ENCODE results near the gene DRG2. TPM values are rescaled to one million over a fixed set of nuclear protein-coding genes. Genes with fewer than 3 reads are reported as not detected.

The DRG2 gene, protein sequence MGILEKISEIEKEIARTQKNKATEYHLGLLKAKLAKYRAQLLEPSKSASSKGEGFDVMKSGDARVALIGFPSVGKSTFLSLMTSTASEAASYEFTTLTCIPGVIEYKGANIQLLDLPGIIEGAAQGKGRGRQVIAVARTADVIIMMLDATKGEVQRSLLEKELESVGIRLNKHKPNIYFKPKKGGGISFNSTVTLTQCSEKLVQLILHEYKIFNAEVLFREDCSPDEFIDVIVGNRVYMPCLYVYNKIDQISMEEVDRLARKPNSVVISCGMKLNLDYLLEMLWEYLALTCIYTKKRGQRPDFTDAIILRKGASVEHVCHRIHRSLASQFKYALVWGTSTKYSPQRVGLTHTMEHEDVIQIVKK
- total RNA-seq: 19.4 TPM
- long read RNA-seq, transcript DRG2-201 (13 exons, 1,964 nt): major isoform, 23 of 34 reads
- long read RNA-seq, partial matches to known transcripts: 2 of 34 reads
- long read RNA-seq, other reads (novel, unspliced or antisense): 9 of 34 reads

- DNase-seq: peak; percentile 95
- peak; percentile 97 for ATAC-seq
- intact Hi-C loops (cut with micrococcal nuclease): no loop called here
Observed at GRCh38 chr17:18087610-18088491, at the start of gene DRG2. TSS of gene DRG2 (plus strand) at chr17:18087948. CDS start at chr17:18088024, 76 bp downstream.

DNA sequence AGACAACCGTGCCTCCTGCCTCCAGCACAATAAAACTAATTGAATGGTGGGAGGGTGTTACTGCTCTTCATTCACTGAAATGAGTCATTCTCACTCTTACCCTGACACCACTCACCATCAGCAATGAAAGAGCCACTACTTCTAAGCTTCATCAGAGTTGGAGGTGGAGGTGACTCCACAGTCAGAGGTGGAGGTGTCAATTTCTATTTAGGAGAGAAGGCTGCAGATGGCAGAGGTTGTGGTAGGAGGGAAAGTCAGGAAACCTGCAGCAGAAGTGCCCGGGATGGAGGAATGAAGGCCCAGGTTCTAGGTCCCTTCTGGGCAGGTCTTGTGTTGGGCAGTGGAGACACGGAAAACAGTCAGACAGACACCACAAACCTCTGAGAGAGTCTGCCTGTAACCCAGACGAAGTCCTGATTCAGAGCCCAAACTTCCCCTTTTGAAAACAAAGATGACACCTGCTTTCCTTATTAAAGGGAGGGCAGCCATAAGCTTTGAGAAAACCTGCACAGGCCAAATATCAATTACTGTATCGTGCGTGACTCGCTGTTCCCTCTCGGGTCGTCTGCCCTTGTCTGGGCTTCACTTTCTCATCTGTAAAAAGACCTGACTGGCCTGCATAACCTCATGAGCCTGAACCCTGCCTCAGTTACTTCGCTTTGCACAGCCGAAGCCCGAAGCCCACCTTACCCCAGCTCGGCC is 49.4 kb upstream of the DRG2 start:
- no peak for ATAC-seq
- DNase-seq: no peak
- intact Hi-C loops (cut with micrococcal nuclease): loop anchor here (10.0 kb wide), 1 partner anchor 63 kb away; the partner anchor contains the start of genes DRC3 and TOM1L2

- peak; percentile 96 for ATAC-seq
- peak; percentile 100 for DNase-seq
- intact Hi-C loops (cut with micrococcal nuclease): loop anchor here (10.0 kb wide), 1 partner anchor 64 kb away; the partner anchor contains the start of genes DRC3 and TOM1L2
Observed at GRCh38 chr17:18038861-18039534, 48.8 kb upstream of the DRG2 start, which contains the start of the genes ATPAF2 and GID4. TSS of gene ATPAF2 (minus strand) at chr17:18039168. CDS start at chr17:18039013, 155 bp downstream. TSS of gene GID4 (plus strand) at chr17:18039408. CDS start at chr17:18039465, 57 bp downstream.

DNA sequence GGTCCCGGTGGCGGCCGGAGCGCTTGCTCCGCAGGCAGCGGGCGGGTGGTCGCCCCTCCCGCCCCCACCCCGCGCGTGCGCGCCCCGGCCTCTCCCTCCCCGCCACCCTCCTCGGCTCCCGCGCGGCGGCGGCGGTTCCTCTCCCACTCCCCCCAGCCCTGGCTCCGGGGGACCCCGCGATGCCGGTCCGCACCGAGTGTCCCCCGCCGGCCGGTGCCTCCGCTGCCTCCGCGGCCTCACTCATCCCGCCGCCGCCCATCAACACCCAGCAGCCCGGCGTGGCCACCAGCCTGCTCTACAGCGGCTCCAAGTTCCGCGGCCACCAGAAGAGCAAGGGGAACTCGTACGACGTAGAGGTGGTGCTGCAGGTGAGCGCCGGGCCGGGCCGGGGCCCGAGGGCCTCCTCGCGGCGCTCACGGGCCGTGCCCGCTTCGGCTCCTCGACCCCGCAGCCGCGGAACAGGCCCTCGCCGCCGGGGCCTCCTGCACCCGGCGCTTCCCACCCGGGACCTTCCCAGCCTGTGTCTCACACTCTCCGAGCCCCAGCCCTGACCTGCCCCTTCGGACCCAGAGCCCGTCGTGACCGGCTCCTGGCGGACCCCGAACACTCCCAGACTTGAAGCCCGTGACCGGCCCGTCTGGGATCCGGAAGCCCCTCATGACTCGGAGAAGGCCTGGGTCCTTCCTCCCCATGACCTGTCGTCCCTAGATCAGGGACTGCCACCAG is 48.0 kb upstream of the DRG2 start:
- ATAC-seq: peak; percentile 72
- DNase-seq: no peak
- intact Hi-C loops (cut with micrococcal nuclease): loop anchor here (10.0 kb wide), 1 partner anchor 65 kb away; the partner anchor contains the start of genes DRC3 and TOM1L2

DNA sequence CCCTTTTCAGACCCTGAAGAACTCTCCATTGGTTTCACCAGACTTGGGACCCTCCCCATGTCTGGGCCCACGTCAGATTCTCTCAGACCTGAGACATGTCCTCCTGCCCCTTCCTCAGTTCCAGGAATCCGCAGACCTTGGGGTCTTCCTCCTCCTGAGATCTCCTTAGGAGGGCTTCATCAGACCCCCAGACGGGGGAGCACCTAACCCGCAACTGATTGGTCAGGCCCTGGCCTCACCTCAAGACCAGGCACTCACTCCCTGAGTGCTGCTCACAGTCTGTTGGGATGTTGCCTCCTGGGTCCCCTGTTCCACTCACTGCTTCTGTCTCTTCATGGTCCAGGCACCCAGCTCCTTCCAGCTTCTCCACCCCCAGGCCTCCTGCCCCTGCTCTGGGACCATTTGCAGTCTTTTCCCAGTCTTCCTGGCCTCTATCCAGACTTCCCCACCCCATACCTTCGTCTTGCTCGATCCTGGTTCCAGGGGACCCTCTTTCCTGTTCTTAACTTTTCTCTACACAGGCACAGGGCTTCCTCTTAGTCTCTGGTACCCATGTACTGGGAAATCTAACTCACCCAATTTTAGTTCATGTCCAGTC is 47.4 kb upstream of the DRG2 start:
- intact Hi-C loops (cut with micrococcal nuclease): no loop called here

DNA sequence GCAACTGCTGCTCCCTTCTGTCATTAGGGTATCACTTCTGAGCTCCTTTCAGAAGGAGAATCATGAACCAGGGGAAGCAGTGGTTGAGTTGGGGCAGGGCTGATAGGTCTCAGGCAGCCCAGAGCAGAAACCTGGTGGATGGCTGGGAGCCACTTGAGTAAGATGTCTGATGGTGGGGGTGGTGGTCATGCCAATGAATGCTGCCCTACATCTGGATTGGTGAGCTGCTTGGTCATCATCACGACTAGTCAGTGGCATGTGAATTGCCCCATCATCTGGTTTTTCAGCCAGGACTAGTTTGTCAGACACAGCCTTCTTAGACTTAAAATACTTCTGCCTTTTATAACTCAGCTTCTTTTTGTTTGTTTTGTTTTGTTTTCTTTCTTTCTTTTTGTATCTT is 46.0 kb upstream of the DRG2 start:
- DNase-seq (no peak), ATAC-seq (no peak)
- intact Hi-C loops (cut with micrococcal nuclease): no loop called here

More for the DNA sequence above, 47.4 kb upstream of the DRG2 start:
- DNase-seq: no peak
- no peak for ATAC-seq

- DNase-seq (no peak), ATAC-seq (no peak)
- intact Hi-C loops (cut with micrococcal nuclease): no loop called here
Observed at GRCh38 chr17:18042983-18043382, 44.8 kb upstream of the DRG2 start.

GRCh38 chr17:18043491-18043890 is 44.3 kb upstream of the DRG2 start:
- no peak for ATAC-seq
- no peak for DNase-seq
- intact Hi-C loops (cut with micrococcal nuclease): no loop called here

- no peak for DNase-seq
- intact Hi-C loops (cut with micrococcal nuclease): no loop called here
- ATAC-seq: no peak
Observed at GRCh38 chr17:18044609-18045008, 43.1 kb upstream of the DRG2 start.

DNA sequence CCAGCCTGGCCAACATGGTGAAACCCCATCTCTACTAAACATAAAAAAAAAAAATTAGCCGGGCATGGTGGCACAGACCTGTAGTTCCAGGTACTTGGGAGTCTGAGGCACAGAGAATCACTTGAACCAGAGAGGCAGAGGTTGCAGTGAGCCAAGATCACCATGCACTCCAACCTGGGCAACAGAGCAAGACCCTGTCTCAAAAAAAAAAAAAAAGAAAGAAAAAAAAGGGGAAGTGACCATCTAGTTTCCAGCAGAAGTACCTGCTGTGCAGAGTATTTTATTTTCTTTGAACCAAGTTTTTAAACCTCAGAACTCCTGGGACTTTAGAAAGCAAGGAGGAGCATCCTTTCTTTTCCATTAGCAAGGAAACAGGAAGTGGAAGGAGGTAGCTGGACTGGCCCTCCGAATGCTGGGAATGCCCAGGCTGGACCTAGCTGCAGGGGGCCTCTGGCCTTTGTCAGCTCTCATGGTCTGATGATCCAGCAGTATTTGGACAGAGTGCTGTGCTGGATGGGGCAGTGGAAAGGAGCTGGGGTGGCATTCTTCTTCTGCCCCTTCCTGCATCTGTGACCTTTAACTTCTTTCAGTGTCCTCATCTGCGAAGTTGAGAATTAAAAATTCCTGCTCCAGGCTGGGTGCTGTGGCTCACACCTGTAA is 41.9 kb upstream of the DRG2 start:
- DNase-seq (no peak), ATAC-seq (no peak)
- intact Hi-C loops (cut with micrococcal nuclease): no loop called here

DNA sequence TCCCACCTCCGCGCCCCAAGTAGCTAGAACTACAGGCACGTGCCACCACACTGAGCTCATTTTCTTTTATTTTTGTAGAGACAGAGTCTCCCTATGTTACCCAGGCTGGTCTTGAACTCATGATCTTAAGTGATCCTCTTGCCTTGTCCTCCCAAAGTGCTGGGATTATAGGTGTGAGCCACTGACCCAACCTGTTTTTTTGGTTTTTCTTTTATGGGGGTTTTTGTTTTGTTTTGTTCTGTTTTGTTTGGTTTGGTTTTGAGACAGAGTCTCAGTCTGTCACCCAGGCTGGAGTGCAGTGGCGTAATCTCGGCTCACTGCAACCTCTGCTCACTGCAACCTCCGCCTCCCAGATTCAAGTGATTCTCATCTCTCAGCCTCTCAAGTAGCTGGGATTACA is 32.2 kb upstream of the DRG2 start:
- ATAC-seq: no peak
- no peak for DNase-seq

DNA sequence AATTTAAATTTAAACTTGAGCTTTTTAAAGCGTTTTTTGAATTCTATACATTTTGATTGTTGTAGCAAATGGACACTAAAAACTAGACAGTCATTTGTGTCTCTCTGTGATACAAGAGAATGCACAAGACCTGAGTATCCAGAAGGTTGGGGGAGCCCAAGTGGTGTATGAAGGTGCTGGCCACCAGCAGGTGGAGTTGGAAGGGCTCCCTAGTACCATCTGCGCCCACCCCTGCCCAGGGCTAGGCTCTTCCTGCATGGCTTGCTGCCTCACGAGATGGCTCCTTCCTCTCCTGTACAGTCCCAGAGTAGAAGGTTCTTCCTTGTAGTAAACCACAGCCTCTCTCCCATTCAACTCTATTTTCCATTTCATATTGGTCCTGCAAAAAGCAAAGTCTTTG is 31.5 kb upstream of the DRG2 start:
- no peak for ATAC-seq
- intact Hi-C loops (cut with micrococcal nuclease): no loop called here

More for the DNA sequence above, 32.2 kb upstream of the DRG2 start:
- intact Hi-C loops (cut with micrococcal nuclease): no loop called here

GRCh38 chr17:18059283-18059682 is 28.5 kb upstream of the DRG2 start:
- intact Hi-C loops (cut with micrococcal nuclease): no loop called here
- no peak for DNase-seq

More for the DNA sequence above, 31.5 kb upstream of the DRG2 start:
- no peak for DNase-seq

DNA sequence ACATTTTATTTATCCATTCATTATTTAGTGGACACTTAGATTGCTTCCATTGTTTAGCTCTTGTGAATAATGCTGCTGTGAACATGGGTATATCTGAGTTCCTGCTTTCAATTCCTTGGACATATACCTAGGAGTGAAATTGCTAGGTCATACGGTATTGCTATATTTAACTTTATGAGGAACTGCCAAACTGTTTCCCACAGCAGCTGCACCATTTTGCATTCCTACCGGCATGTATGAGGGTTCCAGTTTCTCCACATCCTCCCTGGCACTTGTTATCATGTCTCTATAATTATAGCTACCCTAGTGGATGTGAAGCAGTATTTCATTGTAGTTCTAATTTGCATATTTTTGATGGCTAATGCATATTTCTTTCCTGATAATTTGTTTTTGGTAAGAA is 23.7 kb upstream of the DRG2 start:
- no peak for DNase-seq
- peak; percentile 81 for ATAC-seq
- intact Hi-C loops (cut with micrococcal nuclease): no loop called here

More at GRCh38 chr17:18059283-18059682, 28.5 kb upstream of the DRG2 start:
- ATAC-seq: no peak

DNA sequence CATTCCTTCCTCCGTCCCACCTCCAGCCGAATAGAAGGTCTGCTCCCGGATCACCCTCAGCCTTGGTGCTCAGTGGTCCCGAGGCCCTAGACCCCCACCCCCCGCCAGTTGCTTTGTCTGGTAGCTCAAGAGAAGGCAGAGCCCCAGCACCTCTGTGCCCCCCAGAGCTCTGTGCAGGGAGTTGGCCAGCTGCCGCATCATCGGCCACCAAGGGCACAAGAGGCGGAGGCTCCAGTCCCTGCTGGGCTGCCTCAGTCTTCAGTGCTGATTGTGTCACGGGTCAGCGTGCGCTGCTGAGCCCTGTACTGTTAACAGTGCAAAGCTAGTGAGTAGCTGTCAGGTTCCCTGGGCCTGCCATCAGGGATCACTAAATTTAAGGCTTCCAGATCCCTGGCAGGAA is 22.2 kb upstream of the DRG2 start:
- no peak for ATAC-seq
- intact Hi-C loops (cut with micrococcal nuclease): no loop called here
- DNase-seq: no peak

DNA sequence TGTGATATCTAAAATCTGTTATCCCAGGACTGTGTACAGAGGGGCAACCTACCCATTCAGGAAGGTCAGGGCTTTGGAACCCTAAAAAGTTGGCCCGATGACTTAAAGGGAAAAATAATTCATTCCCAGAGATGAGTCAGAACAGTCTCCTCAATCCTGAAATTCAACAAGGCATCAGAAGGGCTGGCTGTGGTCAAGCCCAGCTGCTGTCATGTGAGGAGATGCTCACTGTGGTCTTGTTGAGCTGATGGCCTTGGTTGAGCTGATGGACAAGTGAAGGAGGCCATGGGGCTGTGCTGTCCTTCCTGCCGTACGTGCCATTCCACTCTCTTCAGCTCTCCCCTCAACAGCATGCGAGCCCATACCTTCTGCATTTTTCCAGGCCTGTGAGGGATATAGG is 20.9 kb upstream of the DRG2 start:
- intact Hi-C loops (cut with micrococcal nuclease): no loop called here
- DNase-seq (no peak), ATAC-seq (no peak)

GRCh38 chr17:18069101-18069500 is 18.6 kb upstream of the DRG2 start:
- no peak for ATAC-seq
- intact Hi-C loops (cut with micrococcal nuclease): no loop called here

More at GRCh38 chr17:18069101-18069500, 18.6 kb upstream of the DRG2 start:
- no peak for DNase-seq

All from left ventricle myocardium superior (tissue), 1 donor.